T-helper 1 cell treated with Interleukin-12 subunit alpha and Interleukin-12 subunit beta and Interleukin-4 antibody, amounts not matched to agents 30 ng/mL and 1 ng/mL, for 36 hours (primary cell): ENCODE measurements around the gene BGN. TPM values are rescaled to one million over a fixed set of nuclear protein-coding genes. Genes with fewer than 3 reads are reported as not detected.

Experiments
- total RNA-seq: library from RNA; stranded (reverse); gene quantifications from 2 replicates; pipeline ENCODE4 v1.2.3, GENCODE V29; 2022

The BGN gene
- total RNA-seq, 1 donor from 2014 or later: not detected

Other genes with a start within 250 kb of the BGN start
- gene PNMA6F, start 173.2 kb upstream of the BGN start, total RNA-seq: not detected in 2 replicates
- 23.5 and 24.3 TPM in 2 replicates for gene ZNF275, start 160.8 kb upstream of the BGN start, total RNA-seq
- gene PNMA6E, start 93.6 kb upstream of the BGN start, total RNA-seq: not detected in 2 replicates
- gene ZFP92, start 83.5 kb upstream of the BGN start, total RNA-seq: 2.5 TPM in 2 replicates
- 2.3 and 2.4 TPM in 2 replicates for gene TREX2, start 48.9 kb upstream of the BGN start, total RNA-seq
- gene HAUS7, start 24.4 kb upstream of the BGN start, total RNA-seq: 41.9 and 42.1 TPM in 2 replicates
- gene ATP2B3, start 22.7 kb downstream of the BGN start, total RNA-seq: 0.07 and 0.12 TPM in 2 replicates
- 22.7 and 23.3 TPM in 2 replicates for gene CCNQ, start 104.2 kb downstream of the BGN start, total RNA-seq
- not detected in 2 replicates for gene DUSP9, start 152.2 kb downstream of the BGN start, total RNA-seq
- gene PNCK, start 178.8 kb downstream of the BGN start, total RNA-seq: not detected in 2 replicates
- gene SLC6A8, start 192.9 kb downstream of the BGN start, total RNA-seq: 2.3 and 3.1 TPM in 2 replicates
- gene BCAP31, start 229.4 kb downstream of the BGN start, total RNA-seq: 168 and 173 TPM in 2 replicates
- gene ABCD1, start 229.9 kb downstream of the BGN start, total RNA-seq: 17.8 and 19.3 TPM in 2 replicates